RPMI8226 (cell line): ENCODE measurements around the gene PARP9.
"Not testable (repeated sequence)": the region's sequence is repeated elsewhere in the genome, so short reads cannot be mapped to it uniquely, and the experiment has no call there.

Experiments
- DNase-seq: peaks from one replicate; pipeline ENCODE4 v3.0.0-alpha.2; 2015

Gene PARP9

DNA sequence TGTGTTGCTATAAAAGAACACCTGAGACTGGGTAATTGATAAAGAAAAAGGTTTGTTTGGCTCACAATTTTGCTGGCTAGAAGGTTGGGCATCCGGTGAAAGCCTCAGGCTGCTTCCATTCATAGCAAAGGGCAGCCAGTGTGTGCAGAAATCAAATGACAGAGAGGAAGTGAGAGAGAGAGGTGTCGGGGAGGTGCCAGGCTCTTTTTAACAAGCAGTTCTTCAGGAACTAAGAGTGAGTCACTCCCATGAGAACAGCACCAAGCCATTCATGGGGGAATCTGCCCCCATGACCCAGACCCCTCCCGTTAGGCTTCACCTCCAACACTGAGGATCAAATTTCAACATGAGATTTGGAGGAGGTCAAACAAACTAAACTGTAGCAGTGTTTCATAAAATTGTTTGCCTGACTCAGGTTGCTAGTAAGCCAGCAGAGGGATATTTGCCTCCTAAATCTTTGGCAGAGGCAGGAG lies 8.9 kb upstream of the PARP9 start:
- DNase-seq = peak; percentile 44

DNA sequence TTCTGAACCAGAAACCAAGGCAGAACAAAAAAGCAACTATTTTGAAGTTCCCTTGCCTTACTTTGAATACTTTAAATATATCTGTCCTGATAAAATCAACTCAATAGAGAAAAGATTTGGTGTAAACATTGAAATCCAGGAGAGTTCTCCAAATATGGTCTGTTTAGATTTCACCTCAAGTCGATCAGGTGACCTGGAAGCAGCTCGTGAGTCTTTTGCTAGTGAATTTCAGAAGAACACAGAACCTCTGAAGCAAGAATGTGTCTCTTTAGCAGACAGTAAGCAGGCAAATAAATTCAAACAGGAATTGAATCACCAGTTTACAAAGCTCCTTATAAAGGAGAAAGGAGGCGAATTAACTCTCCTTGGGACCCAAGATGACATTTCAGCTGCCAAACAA lies 4.7 kb upstream of the PARP9 start:
- DNase-seq = no peak

DNA sequence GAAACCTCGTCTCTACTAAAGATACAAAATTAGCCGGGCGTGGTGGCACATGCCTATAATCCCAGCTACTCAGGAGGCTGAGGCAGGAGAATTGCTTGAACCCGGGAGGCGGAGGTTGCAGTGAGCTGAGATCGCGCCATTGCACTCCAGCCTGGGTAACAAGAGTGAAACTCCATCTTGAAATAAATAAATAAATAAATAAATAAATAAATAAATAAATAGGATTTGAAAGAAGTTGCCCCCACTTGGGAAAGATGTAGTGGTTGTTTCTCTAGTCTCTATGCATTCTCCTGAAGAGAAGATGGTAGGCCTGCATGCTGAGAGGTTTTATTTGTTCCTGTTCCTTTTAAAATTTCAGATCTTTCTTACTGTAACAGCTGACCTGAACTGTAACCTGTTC lies 4.0 kb upstream of the PARP9 start:
- DNase-seq = not testable (repeated sequence)

- DNase-seq = peak; percentile 17
Observed at GRCh38 chr3:122563717-122564025, 429 bp downstream of the PARP9 start.

DNA sequence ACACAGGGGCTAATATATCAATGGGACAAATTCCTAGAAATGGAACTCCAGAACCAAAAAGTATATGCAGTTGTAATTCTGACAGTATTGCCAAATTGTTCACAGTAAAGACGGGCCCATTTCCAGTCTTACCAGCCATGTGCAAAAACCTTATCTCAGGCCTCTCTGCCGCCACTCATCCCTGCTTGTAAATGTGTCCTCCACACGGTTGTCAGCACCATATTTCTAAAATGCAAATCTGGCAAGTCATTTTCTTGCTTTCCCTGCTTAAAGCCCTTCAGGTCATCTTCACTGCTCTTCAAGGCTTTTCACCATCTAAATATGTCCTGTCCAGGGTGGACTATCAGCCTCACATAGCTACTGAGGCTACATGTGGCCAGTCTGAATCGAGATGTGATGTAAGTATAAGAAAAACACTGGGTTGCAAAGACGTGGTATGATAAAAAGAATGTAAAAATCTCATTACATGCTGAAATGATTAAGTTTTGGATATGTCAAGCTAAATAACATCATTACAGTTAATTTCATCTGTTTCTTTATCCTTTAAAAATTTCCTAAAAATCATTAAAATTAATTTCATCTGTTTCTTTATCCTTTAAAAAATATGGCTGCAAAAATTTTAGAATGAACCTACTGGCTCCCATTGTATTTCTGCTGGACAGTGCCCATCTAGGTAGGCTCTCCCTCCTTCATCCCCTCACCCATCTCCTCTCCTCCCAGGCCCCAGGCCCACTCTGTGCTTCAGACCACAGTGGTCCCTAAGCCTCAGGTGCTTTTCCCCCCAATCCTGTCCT lies 980 bp downstream of the PARP9 start:
- DNase-seq = no peak

DNA sequence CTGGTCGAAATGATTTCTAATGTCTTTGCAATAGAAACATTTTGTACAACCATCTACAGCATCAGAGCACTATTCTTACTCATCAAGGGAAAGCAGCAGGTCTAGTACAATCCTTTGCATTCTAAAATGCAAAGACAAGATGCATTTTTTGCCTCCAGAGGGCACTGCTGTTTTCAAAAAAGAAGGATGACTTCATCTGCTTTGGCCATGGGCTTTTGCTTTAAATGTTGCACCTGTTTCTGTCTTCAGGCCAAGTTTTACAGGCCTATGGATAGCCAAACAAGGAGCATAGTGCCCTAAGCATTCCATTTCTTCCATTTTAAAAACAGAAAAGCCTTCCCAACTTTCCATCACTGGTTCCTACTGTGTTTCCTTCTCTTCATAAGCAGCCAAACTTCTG lies 3.4 kb downstream of the PARP9 start:
- peak; percentile 78 for DNase-seq

- DNase-seq = no peak
Observed at GRCh38 chr3:122559906-122560305, 4.2 kb downstream of the PARP9 start.

GRCh38 chr3:122558605-122559004 lies 5.5 kb downstream of the PARP9 start:
- no peak for DNase-seq

DNA sequence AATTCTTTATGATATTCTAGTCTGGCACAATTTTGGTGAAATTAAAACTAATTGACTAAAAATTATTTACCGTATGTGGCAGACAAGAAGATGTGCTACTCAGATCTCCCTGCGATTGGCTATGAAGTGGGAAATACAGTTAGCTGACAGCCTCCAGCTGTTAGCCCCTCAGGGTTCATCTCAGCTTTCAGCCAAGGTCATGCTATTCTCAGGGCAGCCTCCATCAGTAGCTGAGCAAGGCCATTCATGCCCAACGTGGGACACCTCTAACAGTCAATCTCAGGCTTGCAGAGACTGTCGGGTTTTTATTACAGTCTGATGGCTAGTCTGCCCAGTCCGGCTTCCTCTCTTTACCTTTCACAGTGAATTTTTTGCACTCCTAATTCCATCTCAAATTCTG lies 6.7 kb downstream of the PARP9 start:
- no peak for DNase-seq

- DNase-seq = no peak
Observed at GRCh38 chr3:122555275-122556071, 8.6 kb downstream of the PARP9 start.

DNA sequence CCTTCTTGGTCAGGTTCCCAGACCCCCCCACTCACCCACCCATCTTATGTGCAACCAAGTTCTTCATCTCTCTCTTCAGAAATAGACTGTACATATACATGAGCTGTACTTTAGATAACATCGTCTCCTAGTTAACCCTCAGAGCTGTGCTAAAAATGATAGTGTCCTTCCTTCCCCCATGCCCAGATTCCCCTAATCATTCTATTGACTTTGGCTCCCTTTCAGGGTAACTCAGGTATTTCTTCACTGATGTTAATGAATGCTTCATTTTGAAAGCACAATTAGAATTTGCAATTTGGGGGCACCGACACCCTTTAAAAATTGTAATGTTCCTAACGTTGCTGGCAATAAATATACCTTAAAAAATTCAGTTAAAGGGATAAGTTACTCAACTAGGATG lies 10.9 kb downstream of the PARP9 start:
- DNase-seq = no peak

- no peak for DNase-seq
Observed at GRCh38 chr3:122548619-122549018, 15.5 kb downstream of the PARP9 start.

DNA sequence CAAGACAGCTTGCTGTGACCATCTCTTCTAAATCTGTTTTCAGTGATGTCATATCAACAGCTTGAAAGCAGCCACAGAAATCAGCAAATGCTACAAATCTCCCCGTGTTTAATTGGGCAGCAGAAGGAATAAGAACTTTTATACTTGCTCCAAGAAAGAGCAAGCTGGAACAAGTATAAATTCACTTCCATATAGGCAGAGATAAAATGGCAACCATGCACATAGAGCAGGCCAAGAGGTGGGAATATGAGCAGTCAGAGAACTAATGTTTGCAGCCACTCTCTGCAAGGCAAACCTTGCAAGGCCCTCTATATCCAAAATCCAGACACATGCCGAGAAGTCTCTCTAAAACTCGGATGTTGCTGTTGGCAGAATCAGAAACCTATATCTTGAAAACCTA lies 16.0 kb downstream of the PARP9 start:
- DNase-seq = no peak

GRCh38 chr3:122546151-122546550 lies 17.9 kb downstream of the PARP9 start:
- no peak for DNase-seq

DNA sequence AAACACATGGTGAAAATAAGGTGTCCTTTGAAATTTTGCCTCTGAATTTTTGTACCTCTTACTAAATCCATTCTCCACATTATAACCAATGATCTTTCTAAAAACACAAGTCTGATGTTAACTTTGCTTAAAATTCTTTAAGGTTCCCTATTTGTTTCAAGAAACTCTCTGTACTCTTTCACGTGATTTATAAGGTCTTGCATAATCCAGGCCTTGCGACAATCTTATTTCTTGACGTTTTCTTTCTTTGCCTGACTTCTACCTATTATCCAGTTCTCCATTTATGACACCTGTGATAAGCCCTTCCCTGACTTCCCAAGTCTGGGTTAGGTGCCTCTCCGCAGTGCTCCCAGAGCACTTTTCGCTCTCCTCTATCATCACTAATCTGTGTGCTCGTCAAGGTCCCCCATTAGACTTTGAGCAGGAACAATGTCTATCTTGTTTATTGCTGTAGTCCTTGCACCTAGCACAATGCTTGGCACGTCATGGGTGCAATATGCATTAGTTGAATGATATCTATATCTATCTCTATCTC lies 25.1 kb downstream of the PARP9 start:
- no peak for DNase-seq

GRCh38 chr3:122536632-122537001 lies 27.5 kb downstream of the PARP9 start:
- DNase-seq = no peak

GRCh38 chr3:122535964-122536631 lies 28.0 kb downstream of the PARP9 start:
- no peak for DNase-seq

- DNase-seq = no peak
Observed at GRCh38 chr3:122533931-122534334, 30.2 kb downstream of the PARP9 start.

GRCh38 chr3:122533480-122533879 lies 30.6 kb downstream of the PARP9 start:
- no peak for DNase-seq

- no peak for DNase-seq
Observed at GRCh38 chr3:122530164-122530563, 33.9 kb downstream of the PARP9 start.

- no peak for DNase-seq
Observed at GRCh38 chr3:122523317-122523716, 40.8 kb downstream of the PARP9 start.

GRCh38 chr3:122520861-122521260 lies 43.2 kb downstream of the PARP9 start:
- no peak for DNase-seq

- DNase-seq = no peak
Observed at GRCh38 chr3:122519693-122520092, 44.4 kb downstream of the PARP9 start.
